HEK293 (cell line): ENCODE measurements around the gene GYPC.

ENCODE experiments used
- CTCF ChIA-PET: fragments of 350-600 bp; formaldehyde crosslinking; extraction: SDS; loops from one replicate; lab custom pipeline; 2021; ENCODE audit warnings: antibody characterized with exemption; lab: Yijun Ruan, JAX
- POLR2A ChIA-PET: fragments of 300-600 bp; formaldehyde crosslinking; extraction: SDS; loops from one replicate; lab custom pipeline; 2020; ENCODE audit warnings: antibody characterized with exemption, inconsistent platforms; lab: Yijun Ruan, JAX
- H3K27ac ChIP-seq: fragments of 200-500 bp; sonication (Bioruptor generic); 2 replicates; pipeline ENCODE4 v1.5.1; 2014; ENCODE audit warnings: low read depth, low read length, control low read depth, inconsistent platforms; ENCODE audit errors: extremely low read depth
- H3K36me3 ChIP-seq, 2 experiments: fragments of 200-500 bp in 1 of 2; sonication (Bioruptor generic) in 1 of 2; 1 replicate in 1 of 2; 2 replicates in 1 of 2; pipeline ENCODE4 v1.5.1; 2014 to 2017; ENCODE audit warnings: inconsistent platforms in 2 of 2, low read length in 2 of 2; ENCODE audit not compliant: control insufficient read depth in 2 of 2, insufficient read depth in 1 of 2
- H3K4me1 ChIP-seq: fragments of 200-500 bp; sonication (Bioruptor generic); 2 replicates; pipeline ENCODE4 v1.5.1; 2014; ENCODE audit warnings: mild to moderate bottlenecking, low read length, inconsistent platforms; ENCODE audit not compliant: control insufficient read depth, insufficient read depth
- H3K4me3 ChIP-seq: 2 replicates; pipeline ENCODE4 v1.5.1; 2011; ENCODE audit warnings: low read depth, mild to moderate bottlenecking, control low read depth, low read length, moderate library complexity
- H3K9me3 ChIP-seq: fragments of 200-500 bp; sonication (Bioruptor generic); 2 replicates; pipeline ENCODE4 v1.5.1; 2014; ENCODE audit warnings: low read depth, low read length, inconsistent platforms; ENCODE audit not compliant: control insufficient read depth, insufficient read depth
- KLF9 ChIP-seq: fragments of 450-650 bp; formaldehyde crosslinking; IDR thresholded peaks from 2 replicates; pipeline ENCODE4 v1.5.1; 2016; ENCODE audit warnings: missing biosample characterization, missing genetic modification characterization, low read depth
- MZF1 ChIP-seq: fragments of 450-650 bp; formaldehyde crosslinking; IDR thresholded peaks from 2 replicates; pipeline ENCODE4 v1.5.1; 2017; ENCODE audit warnings: missing biosample characterization, missing genetic modification characterization, borderline replicate concordance
- PRDM1 ChIP-seq: fragments of 450-650 bp; formaldehyde crosslinking; IDR thresholded peaks from 2 replicates; pipeline ENCODE4; 2016; ENCODE audit warnings: missing biosample characterization, missing genetic modification characterization
- ZBTB1 ChIP-seq: fragments of 450-650 bp; formaldehyde crosslinking; IDR thresholded peaks from 2 replicates; pipeline ENCODE4 v1.5.1; 2016; ENCODE audit warnings: missing biosample characterization, missing genetic modification characterization
- ZBTB8A ChIP-seq: fragments of 450-650 bp; formaldehyde crosslinking; IDR thresholded peaks from 2 replicates; pipeline ENCODE4 v1.5.1; 2016; ENCODE audit warnings: missing biosample characterization, missing genetic modification characterization
- ZFP69B ChIP-seq: fragments of 450-650 bp; formaldehyde crosslinking; IDR thresholded peaks from 2 replicates; pipeline ENCODE4 v1.5.1; 2016; ENCODE audit warnings: missing biosample characterization, missing genetic modification characterization
- ZNF155 ChIP-seq: fragments of 450-650 bp; formaldehyde crosslinking; IDR thresholded peaks from 2 replicates; pipeline ENCODE4 v1.5.1; 2016; ENCODE audit warnings: missing biosample characterization, missing genetic modification characterization
- ZNF292 ChIP-seq: fragments of 450-650 bp; formaldehyde crosslinking; IDR thresholded peaks from 2 replicates; pipeline ENCODE4 v1.5.1; 2016; ENCODE audit warnings: low read depth, missing biosample characterization, missing genetic modification characterization, borderline replicate concordance
- ZNF366 ChIP-seq: fragments of 450-650 bp; formaldehyde crosslinking; conservative IDR thresholded peaks from 2 replicates; pipeline ENCODE4 v1.5.1; 2016; ENCODE audit warnings: missing biosample characterization, missing genetic modification characterization
- ZNF391 ChIP-seq: fragments of 450-650 bp; formaldehyde crosslinking; IDR thresholded peaks from 2 replicates; pipeline ENCODE4 v1.5.1; 2016; ENCODE audit warnings: low read depth, missing biosample characterization, missing genetic modification characterization, borderline replicate concordance
- ZNF548 ChIP-seq: fragments of 450-650 bp; formaldehyde crosslinking; IDR thresholded peaks from 2 replicates; pipeline ENCODE4 v1.5.1; 2016; ENCODE audit warnings: missing biosample characterization, missing genetic modification characterization
- ZNF658 ChIP-seq: fragments of 450-650 bp; formaldehyde crosslinking; IDR thresholded peaks from 2 replicates; pipeline ENCODE4; 2016; ENCODE audit warnings: missing biosample characterization, missing genetic modification characterization
- ZNF76 ChIP-seq: fragments of 450-650 bp; formaldehyde crosslinking; IDR thresholded peaks from 2 replicates; pipeline ENCODE4; 2016; ENCODE audit warnings: low read depth, missing biosample characterization, missing genetic modification characterization, borderline replicate concordance
- ZNF785 ChIP-seq: fragments of 450-650 bp; formaldehyde crosslinking; IDR thresholded peaks from 2 replicates; pipeline ENCODE4 v1.5.1; 2016; ENCODE audit warnings: missing biosample characterization, missing genetic modification characterization
- ZNF791 ChIP-seq: fragments of 450-650 bp; formaldehyde crosslinking; IDR thresholded peaks from 2 replicates; pipeline ENCODE4 v1.5.1; 2016; ENCODE audit warnings: missing biosample characterization, missing genetic modification characterization
- TF ChIP-seq, protein P1 (sequence below): fragments of 450-650 bp; formaldehyde crosslinking; IDR thresholded peaks from 2 replicates; pipeline ENCODE4 v1.5.1; 2016; ENCODE audit warnings: missing biosample characterization, missing genetic modification characterization, low read depth
- TF ChIP-seq, protein P2 (sequence below): fragments of 450-650 bp; formaldehyde crosslinking; IDR thresholded peaks from 2 replicates; pipeline ENCODE4 v1.5.1; 2016; ENCODE audit warnings: missing biosample characterization, missing genetic modification characterization
- TF ChIP-seq, protein P3 (sequence below): fragments of 450-650 bp; formaldehyde crosslinking; IDR thresholded peaks from 2 replicates; pipeline ENCODE4 v1.5.1; 2016; ENCODE audit warnings: missing biosample characterization, missing genetic modification characterization, borderline replicate concordance

GYPC gene

DNA sequence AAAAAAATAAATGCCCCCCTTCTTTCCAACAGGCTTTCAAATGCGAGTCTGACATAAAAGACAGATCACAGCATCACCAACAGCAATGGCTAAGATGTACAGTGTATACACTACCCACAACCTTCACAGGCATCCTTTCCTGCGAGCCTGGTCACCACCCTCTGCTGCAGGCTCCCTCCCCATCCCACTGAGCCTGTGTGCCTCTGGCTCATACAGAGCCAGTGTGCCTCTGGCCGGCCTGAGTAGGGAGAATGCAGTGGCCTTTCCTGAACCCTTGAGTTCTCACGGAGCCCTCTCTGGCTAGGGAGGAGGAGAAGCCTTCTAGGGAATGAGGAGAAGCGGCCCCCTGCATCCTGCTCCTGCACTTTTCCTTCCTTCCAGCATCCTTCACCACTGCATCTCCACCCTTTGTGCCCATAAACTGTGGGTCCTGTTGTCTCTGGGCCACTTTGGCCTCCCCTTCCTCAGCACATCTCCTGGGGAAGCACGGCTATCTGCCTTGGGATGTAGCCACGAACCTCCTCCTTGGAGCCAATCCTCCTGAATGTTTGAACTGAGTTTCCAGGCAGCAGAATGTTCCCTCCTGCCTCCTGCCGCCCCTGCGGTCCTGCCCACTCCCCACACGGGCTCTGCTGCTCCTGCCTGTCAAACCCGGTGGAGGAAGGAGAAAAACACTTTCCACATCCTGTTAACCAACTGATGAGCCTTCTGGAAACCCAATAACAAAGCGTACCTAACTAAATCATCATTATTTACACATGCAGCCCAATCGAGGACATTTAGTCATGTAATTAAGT lies 22.5 kb downstream of the GYPC start:
- Histone ChIP-seq H3K4me1 (no peaks in the 10 kb centered on the region), H3K36me3 (no peaks in the 10 kb centered on the region), H3K9me3 (no peaks in the 10 kb centered on the region), H3K4me3 (no peak overlapping the region)
- CTCF ChIA-PET, result no interaction called here
- TF ChIP-seq ZNF791 (tag by site-specific recombination) (no peak), ZNF155 (tag by site-specific recombination) (no peak), ZNF76 (no peak), ZNF785 (tag by site-specific recombination) (no peak), ZNF391 (tag by site-specific recombination) (no peak)
- TF ChIP-seq, protein P1, sequence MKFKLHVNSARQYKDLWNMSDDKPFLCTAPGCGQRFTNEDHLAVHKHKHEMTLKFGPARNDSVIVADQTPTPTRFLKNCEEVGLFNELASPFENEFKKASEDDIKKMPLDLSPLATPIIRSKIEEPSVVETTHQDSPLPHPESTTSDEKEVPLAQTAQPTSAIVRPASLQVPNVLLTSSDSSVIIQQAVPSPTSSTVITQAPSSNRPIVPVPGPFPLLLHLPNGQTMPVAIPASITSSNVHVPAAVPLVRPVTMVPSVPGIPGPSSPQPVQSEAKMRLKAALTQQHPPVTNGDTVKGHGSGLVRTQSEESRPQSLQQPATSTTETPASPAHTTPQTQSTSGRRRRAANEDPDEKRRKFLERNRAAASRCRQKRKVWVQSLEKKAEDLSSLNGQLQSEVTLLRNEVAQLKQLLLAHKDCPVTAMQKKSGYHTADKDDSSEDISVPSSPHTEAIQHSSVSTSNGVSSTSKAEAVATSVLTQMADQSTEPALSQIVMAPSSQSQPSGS (tag by site-specific recombination), result no peak
- TF ChIP-seq, all 188 proteins: peak for 0
- POLR2A ChIA-PET, result no interaction called here
- H3K27ac ChIP-seq, result no peak overlapping the region

DNA sequence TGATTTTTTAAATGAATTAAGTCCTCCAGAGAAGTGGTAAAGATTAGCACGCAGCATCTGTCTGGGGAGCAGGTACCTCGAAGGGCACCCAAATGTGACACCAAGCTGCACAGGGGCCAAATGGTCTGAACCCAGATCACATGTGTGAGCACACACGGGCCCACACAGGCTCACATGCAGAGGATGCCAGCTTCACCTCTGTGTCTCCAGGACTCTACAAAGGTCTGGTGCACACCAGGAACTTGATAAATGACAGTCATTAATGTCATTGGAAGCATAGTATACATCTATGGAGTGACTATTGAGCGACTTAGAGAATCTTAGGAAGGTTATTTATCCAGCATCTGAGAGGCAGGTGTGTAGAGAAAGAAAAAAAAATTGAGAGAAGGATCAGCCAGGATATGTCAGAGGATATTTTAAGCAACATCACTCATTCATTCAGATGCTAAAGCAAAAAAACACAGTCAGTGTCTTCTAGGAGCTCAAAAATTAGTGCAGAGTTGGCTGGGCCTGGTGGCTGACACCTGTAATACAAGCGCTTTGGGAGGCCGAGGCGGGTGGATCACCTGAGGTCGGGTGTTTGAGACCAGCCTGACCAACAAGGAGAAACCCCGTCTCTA lies 23.2 kb downstream of the GYPC start:
- no peak overlapping the region for H3K27ac ChIP-seq
- ChIA-PET CTCF (no interaction called here), POLR2A (no interaction called here)
- H3K36me3 ChIP-seq, result no peaks in the 10 kb centered on the region
- no peaks in the 10 kb centered on the region for H3K4me1 ChIP-seq
- H3K4me3 ChIP-seq, result no peak overlapping the region
- no peaks in the 10 kb centered on the region for H3K9me3 ChIP-seq
- TF ChIP-seq ZBTB8A (tag by site-specific recombination) (no peak), PRDM1 (tag by site-specific recombination) (no peak), KLF9 (tag by site-specific recombination) (no peak), ZFP69B (tag by site-specific recombination) (no peak), ZNF292 (no peak), ZNF366 (no peak)
- TF ChIP-seq, protein P2, sequence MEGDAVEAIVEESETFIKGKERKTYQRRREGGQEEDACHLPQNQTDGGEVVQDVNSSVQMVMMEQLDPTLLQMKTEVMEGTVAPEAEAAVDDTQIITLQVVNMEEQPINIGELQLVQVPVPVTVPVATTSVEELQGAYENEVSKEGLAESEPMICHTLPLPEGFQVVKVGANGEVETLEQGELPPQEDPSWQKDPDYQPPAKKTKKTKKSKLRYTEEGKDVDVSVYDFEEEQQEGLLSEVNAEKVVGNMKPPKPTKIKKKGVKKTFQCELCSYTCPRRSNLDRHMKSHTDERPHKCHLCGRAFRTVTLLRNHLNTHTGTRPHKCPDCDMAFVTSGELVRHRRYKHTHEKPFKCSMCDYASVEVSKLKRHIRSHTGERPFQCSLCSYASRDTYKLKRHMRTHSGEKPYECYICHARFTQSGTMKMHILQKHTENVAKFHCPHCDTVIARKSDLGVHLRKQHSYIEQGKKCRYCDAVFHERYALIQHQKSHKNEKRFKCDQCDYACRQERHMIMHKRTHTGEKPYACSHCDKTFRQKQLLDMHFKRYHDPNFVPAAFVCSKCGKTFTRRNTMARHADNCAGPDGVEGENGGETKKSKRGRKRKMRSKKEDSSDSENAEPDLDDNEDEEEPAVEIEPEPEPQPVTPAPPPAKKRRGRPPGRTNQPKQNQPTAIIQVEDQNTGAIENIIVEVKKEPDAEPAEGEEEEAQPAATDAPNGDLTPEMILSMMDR, result no peak

DNA sequence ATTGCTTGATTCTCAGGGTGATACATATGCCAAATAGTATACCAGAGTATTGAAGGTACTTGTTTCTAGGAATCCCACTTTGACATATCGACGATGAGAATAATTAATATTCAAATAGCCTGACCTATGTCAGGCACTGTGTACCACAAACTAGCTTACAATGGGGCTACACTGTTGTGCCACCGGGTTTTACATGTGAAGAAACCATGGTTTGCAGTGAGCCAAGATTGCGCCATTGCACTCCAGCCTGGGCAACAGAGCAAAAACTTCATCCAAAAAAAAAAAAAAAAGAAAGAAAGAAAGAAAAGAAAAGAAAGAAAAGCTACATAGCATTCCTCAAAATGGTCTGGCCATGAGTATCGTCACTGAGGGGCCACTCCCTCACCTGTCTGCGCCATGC lies 25.5 kb downstream of the GYPC start:
- H3K36me3 ChIP-seq, result no peaks in the 10 kb centered on the region
- ChIA-PET CTCF (no interaction called here), POLR2A (no interaction called here)
- no peaks in the 10 kb centered on the region for H3K4me1 ChIP-seq
- no peaks in the 10 kb centered on the region for H3K9me3 ChIP-seq
- TF ChIP-seq ZNF658 (tag by site-specific recombination) (no peak), MZF1 (tag by site-specific recombination) (no peak), ZNF548 (tag by site-specific recombination) (no peak), ZBTB1 (tag by site-specific recombination) (no peak), ZNF391 (tag by site-specific recombination) (no peak)
- TF ChIP-seq, protein P3, sequence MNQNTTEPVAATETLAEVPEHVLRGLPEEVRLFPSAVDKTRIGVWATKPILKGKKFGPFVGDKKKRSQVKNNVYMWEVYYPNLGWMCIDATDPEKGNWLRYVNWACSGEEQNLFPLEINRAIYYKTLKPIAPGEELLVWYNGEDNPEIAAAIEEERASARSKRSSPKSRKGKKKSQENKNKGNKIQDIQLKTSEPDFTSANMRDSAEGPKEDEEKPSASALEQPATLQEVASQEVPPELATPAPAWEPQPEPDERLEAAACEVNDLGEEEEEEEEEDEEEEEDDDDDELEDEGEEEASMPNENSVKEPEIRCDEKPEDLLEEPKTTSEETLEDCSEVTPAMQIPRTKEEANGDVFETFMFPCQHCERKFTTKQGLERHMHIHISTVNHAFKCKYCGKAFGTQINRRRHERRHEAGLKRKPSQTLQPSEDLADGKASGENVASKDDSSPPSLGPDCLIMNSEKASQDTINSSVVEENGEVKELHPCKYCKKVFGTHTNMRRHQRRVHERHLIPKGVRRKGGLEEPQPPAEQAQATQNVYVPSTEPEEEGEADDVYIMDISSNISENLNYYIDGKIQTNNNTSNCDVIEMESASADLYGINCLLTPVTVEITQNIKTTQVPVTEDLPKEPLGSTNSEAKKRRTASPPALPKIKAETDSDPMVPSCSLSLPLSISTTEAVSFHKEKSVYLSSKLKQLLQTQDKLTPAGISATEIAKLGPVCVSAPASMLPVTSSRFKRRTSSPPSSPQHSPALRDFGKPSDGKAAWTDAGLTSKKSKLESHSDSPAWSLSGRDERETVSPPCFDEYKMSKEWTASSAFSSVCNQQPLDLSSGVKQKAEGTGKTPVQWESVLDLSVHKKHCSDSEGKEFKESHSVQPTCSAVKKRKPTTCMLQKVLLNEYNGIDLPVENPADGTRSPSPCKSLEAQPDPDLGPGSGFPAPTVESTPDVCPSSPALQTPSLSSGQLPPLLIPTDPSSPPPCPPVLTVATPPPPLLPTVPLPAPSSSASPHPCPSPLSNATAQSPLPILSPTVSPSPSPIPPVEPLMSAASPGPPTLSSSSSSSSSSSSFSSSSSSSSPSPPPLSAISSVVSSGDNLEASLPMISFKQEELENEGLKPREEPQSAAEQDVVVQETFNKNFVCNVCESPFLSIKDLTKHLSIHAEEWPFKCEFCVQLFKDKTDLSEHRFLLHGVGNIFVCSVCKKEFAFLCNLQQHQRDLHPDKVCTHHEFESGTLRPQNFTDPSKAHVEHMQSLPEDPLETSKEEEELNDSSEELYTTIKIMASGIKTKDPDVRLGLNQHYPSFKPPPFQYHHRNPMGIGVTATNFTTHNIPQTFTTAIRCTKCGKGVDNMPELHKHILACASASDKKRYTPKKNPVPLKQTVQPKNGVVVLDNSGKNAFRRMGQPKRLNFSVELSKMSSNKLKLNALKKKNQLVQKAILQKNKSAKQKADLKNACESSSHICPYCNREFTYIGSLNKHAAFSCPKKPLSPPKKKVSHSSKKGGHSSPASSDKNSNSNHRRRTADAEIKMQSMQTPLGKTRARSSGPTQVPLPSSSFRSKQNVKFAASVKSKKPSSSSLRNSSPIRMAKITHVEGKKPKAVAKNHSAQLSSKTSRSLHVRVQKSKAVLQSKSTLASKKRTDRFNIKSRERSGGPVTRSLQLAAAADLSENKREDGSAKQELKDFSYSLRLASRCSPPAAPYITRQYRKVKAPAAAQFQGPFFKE (tag by site-specific recombination), result no peak
- H3K4me3 ChIP-seq, result no peak overlapping the region
- H3K27ac ChIP-seq, result no peak overlapping the region
